ENCODE results near the gene MKKS.

The MKKS gene

GRCh38 chr20:10367693-10367942 is 66.4 kb downstream of the MKKS start:
- FAIRE-seq, result no peak

GRCh38 chr20:10366898-10367692 is 66.9 kb downstream of the MKKS start:
- FAIRE-seq, result no peak

GRCh38 chr20:10362674-10363073 is 71.3 kb downstream of the MKKS start:
- FAIRE-seq, result no peak

GRCh38 chr20:10360878-10361277 is 73.1 kb downstream of the MKKS start:
- FAIRE-seq, result no peak

- FAIRE-seq, result peak; percentile 43
These were observed 74.4 kb downstream of the MKKS start for GRCh38 chr20:10359621-10360040.

GRCh38 chr20:10357974-10358373 is 76.0 kb downstream of the MKKS start:
- FAIRE-seq, result peak; percentile 95

- no peak for FAIRE-seq
These were observed 76.8 kb downstream of the MKKS start for GRCh38 chr20:10357061-10357708.

- no peak for FAIRE-seq
These were observed 77.4 kb downstream of the MKKS start for GRCh38 chr20:10356628-10357027.

DNA sequence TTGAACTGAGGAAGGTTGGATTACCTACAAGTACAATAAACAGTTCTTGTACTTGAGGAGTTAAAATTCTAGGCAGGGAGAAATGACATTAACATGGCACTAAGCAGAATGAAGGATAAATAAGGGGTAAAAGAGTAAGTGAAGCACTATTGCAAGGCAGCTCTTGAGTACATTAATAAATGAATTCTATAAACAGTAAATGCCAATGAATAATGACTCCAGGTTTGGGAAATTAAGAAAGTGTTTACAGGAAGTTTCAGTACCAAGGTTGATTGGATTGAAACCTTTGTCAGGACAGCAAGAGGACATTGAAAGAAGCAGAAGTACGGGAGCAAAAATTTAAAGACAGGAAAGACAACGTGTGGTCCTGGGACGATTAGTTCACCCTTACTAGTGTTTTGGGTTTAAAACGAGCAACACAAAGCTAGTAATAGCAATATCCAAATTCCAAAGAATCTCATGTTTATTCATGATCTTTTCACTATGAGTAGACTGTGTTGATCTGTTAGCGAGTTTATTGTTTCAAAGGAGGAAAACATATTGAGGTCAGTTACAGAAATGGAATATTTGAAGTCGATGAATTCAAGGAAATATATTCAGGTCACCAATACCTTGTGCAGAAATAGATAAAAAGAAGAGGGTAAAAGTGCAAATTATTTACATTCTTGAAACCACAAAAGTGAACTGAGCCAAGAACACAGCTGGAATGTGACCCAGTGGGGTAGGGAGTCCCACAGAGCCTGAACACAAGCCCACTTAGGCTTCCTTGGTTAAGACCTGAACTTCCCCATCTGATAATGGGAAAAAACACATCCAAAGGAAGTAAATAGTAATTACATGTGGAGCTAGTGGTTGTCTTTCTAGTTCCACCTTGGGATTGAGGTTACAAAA is 80.8 kb downstream of the MKKS start:
- no peak for FAIRE-seq

All from islet of Langerhans (tissue), 1 donor.